NT2/D1 (cell line): ENCODE data around the gene SERTM1.

ENCODE experiments used
- SUZ12 ChIP-seq: IDR thresholded peaks from 2 replicates; pipeline ENCODE4 v1.6.1; 2011; ENCODE audit not compliant: insufficient read length, insufficient read depth; ENCODE audit errors: extremely low read depth
- YY1 ChIP-seq: IDR thresholded peaks from 2 replicates; pipeline ENCODE4 v1.6.1; 2011; ENCODE audit not compliant: insufficient read length, insufficient read depth
- ZNF274 ChIP-seq: IDR thresholded peaks from 2 replicates; pipeline ENCODE4 v1.6.1; 2011; ENCODE audit warnings: mild to moderate bottlenecking, low read depth, low read length

GRCh38 chr13:36681894-36682624 is 8.2 kb downstream of the SERTM1 start:
- no peak for TF ChIP-seq ZNF274
- no peak for TF ChIP-seq YY1
- TF ChIP-seq SUZ12, result no peak
